HUES48 (cell line): ENCODE measurements around the gene UCP3.
"Not testable (repeated sequence)": the region's sequence is repeated elsewhere in the genome, so short reads cannot be mapped to it uniquely, and the experiment has no call there.

ENCODE experiments used
- H3K27ac ChIP-seq: one replicate; pipeline ENCODE4 v1.7.0; 2013; ENCODE audit warnings: low read depth, low read length, inconsistent platforms
- H3K27me3 ChIP-seq: 2 replicates; pipeline ENCODE4 v1.6.1; 2013; ENCODE audit warnings: mild to moderate bottlenecking, low read length; ENCODE audit not compliant: control insufficient read depth, insufficient read depth
- H3K36me3 ChIP-seq: 2 replicates; pipeline ENCODE4 v1.6.1; 2013; ENCODE audit warnings: low read length; ENCODE audit not compliant: control insufficient read depth, insufficient read depth
- H3K4me1 ChIP-seq: 2 replicates; pipeline ENCODE4 v1.6.1; 2013; ENCODE audit warnings: mild to moderate bottlenecking, low read length; ENCODE audit not compliant: control insufficient read depth, insufficient read depth
- H3K4me3 ChIP-seq: 2 replicates; pipeline ENCODE4 v1.5.1; 2013; ENCODE audit warnings: mild to moderate bottlenecking, low read depth, low read length
- H3K9ac ChIP-seq: 2 replicates; pipeline ENCODE4 v1.6.1; 2013; ENCODE audit warnings: mild to moderate bottlenecking, low read depth, low read length, moderate library complexity
- H3K9me3 ChIP-seq: 2 replicates; pipeline ENCODE4 v1.6.1; 2013; ENCODE audit warnings: low read length; ENCODE audit not compliant: control insufficient read depth, insufficient read depth

The UCP3 gene

GRCh38 chr11:73998846-73999575, 9.9 kb downstream of the UCP3 start:
- H3K36me3 ChIP-seq, result no peaks in the 10 kb centered on the region
- no peak overlapping the region for H3K9ac ChIP-seq
- no peak overlapping the region for H3K27ac ChIP-seq
- H3K27me3 ChIP-seq, result no peaks in the 10 kb centered on the region
- H3K4me3 ChIP-seq, result no peak overlapping the region
- H3K9me3 ChIP-seq, result no peaks in the 10 kb centered on the region
- peaks cover 5% of the 10 kb centered on the region; the same call in 1 of the 2 replicates for H3K4me1 ChIP-seq

GRCh38 chr11:73997120-73997770, 11.6 kb downstream of the UCP3 start:
- H3K4me3 ChIP-seq, result no peak overlapping the region
- no peak overlapping the region for H3K9ac ChIP-seq
- no peaks in the 10 kb centered on the region for H3K36me3 ChIP-seq
- no peak overlapping the region for H3K27ac ChIP-seq
- H3K27me3 ChIP-seq, result no peaks in the 10 kb centered on the region
- peaks cover 5% of the 10 kb centered on the region; the same call in 1 of the 2 replicates for H3K4me1 ChIP-seq
- H3K9me3 ChIP-seq, result no peaks in the 10 kb centered on the region

- Histone ChIP-seq H3K4me3 (no peak overlapping the region), H3K27ac (no peak overlapping the region), H3K9me3 (no peaks in the 10 kb centered on the region), H3K4me1 (peaks cover 5% of the 10 kb centered on the region; the same call in 1 of the 2 replicates), H3K9ac (no peak overlapping the region), H3K36me3 (no peaks in the 10 kb centered on the region), H3K27me3 (no peaks in the 10 kb centered on the region)
Measured at GRCh38 chr11:73996161-73996747, 12.6 kb downstream of the UCP3 start.

GRCh38 chr11:73995731-73996130, 13.2 kb downstream of the UCP3 start:
- no peak overlapping the region for H3K4me3 ChIP-seq
- H3K9me3 ChIP-seq, result no peaks in the 10 kb centered on the region
- no peak overlapping the region for H3K9ac ChIP-seq
- no peaks in the 10 kb centered on the region for H3K36me3 ChIP-seq
- H3K27me3 ChIP-seq, result no peaks in the 10 kb centered on the region
- H3K4me1 ChIP-seq, result peaks cover 4% of the 10 kb centered on the region; the same call in 1 of the 2 replicates
- H3K27ac ChIP-seq, result no peak overlapping the region

GRCh38 chr11:73995247-73995646, 13.6 kb downstream of the UCP3 start:
- Histone ChIP-seq H3K4me3 (no peak overlapping the region), H3K4me1 (no peaks in the 10 kb centered on the region), H3K27me3 (no peaks in the 10 kb centered on the region), H3K27ac (no peak overlapping the region), H3K36me3 (no peaks in the 10 kb centered on the region), H3K9ac (no peak overlapping the region), H3K9me3 (no peaks in the 10 kb centered on the region)

- Histone ChIP-seq H3K9ac (no peak overlapping the region), H3K4me3 (no peak overlapping the region), H3K27ac (no peak overlapping the region), H3K27me3 (no peaks in the 10 kb centered on the region), H3K9me3 (no peaks in the 10 kb centered on the region), H3K4me1 (no peaks in the 10 kb centered on the region), H3K36me3 (no peaks in the 10 kb centered on the region)
Measured at GRCh38 chr11:73991471-73992006, 17.3 kb downstream of the UCP3 start.

GRCh38 chr11:73990730-73991129, 18.2 kb downstream of the UCP3 start:
- no peak overlapping the region for H3K9ac ChIP-seq
- H3K36me3 ChIP-seq, result no peaks in the 10 kb centered on the region
- no peak overlapping the region for H3K4me3 ChIP-seq
- no peak overlapping the region for H3K27ac ChIP-seq
- H3K27me3 ChIP-seq, result no peaks in the 10 kb centered on the region
- H3K9me3 ChIP-seq, result no peaks in the 10 kb centered on the region
- no peaks in the 10 kb centered on the region for H3K4me1 ChIP-seq

- no peaks in the 10 kb centered on the region for H3K9me3 ChIP-seq
- no peak overlapping the region for H3K9ac ChIP-seq
- no peak overlapping the region for H3K27ac ChIP-seq
- no peaks in the 10 kb centered on the region for H3K27me3 ChIP-seq
- H3K4me3 ChIP-seq, result no peak overlapping the region
- H3K36me3 ChIP-seq, result no peaks in the 10 kb centered on the region
- H3K4me1 ChIP-seq, result no peaks in the 10 kb centered on the region
Measured at GRCh38 chr11:73989156-73989555, 19.7 kb downstream of the UCP3 start.

GRCh38 chr11:73988227-73988626, 20.7 kb downstream of the UCP3 start:
- Histone ChIP-seq H3K27ac (no peak overlapping the region), H3K4me1 (no peaks in the 10 kb centered on the region; the same call in 1 of the 2 replicates), H3K27me3 (no peaks in the 10 kb centered on the region), H3K36me3 (no peaks in the 10 kb centered on the region), H3K9ac (no peak overlapping the region), H3K4me3 (no peak overlapping the region), H3K9me3 (no peaks in the 10 kb centered on the region)

GRCh38 chr11:73985661-73986060, 23.2 kb downstream of the UCP3 start:
- H3K36me3 ChIP-seq, H3K4me3 ChIP-seq, H3K9ac ChIP-seq, H3K27ac ChIP-seq, H3K9me3 ChIP-seq, H3K4me1 ChIP-seq, H3K27me3 ChIP-seq: not testable (repeated sequence)
